ENCODE results near the gene UTP3.
"Not testable (repeated sequence)": the region's sequence is repeated elsewhere in the genome, so short reads cannot be mapped to it uniquely, and the experiment has no call there.

UTP3 gene

DNA sequence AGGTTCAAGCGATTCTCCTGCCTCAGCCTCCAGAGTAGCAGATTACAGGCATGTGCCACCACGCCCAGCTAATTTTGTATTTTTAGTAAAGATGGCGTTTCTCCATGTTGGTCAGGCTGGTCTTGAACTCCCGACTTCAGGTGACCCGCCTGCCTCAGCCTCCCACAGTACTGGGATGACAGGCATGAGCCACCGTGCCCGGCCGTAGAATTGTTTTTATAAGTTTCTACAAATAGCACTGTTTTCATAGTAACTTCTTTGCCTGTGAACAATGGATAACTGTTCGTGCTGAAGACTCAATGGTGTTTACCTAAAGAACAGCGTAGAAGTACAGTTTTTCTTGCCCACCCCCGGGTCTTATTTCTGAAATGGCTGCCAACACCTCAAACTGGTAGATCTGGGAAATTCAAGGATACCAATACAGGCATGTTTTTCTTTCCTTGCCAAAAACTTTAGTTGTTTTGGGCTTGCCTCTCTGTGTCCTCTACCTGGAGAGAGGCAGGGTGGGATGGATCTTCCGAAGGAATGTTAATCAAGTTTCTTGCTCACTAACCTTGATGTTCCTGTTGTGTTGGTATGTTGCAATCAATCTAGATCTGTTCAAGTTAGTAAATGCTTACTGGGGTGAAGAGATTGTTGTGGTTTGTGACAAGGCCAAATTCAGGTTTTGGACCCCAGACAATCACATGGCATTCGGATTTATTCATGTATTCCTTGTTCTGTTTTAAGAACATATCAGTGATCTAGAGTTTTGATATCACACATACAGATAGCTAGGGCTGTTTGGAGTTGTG lies 30.7 kb downstream of the UTP3 start:
- DNase-seq: no peak

DNA sequence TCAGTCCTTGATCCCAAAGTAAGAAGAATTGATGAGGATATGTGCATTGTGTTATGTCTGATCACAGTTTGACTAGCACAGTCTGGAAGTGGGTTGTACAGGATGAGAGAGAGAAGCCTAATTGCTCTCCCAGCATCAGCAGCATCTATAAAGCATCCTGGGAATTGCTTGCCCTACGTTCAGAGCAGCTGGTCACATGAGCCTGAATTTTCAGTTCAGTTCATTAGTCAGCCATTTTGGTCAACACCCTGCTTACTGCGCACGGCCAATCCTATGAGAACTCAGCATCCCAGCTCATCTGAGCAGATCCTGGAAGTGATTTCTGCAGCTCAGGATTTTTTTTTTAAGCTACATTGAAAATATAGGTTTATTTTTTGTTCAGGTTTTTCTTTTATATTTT lies 33.4 kb downstream of the UTP3 start, which contains the start of gene RUFY3:
Gene RUFY3 (plus strand): TSS at position 218 of the 400 bp plus-strand sequence. CDS start 610 bp downstream, outside the sequence.
- DNase-seq: peak; percentile 65

DNA sequence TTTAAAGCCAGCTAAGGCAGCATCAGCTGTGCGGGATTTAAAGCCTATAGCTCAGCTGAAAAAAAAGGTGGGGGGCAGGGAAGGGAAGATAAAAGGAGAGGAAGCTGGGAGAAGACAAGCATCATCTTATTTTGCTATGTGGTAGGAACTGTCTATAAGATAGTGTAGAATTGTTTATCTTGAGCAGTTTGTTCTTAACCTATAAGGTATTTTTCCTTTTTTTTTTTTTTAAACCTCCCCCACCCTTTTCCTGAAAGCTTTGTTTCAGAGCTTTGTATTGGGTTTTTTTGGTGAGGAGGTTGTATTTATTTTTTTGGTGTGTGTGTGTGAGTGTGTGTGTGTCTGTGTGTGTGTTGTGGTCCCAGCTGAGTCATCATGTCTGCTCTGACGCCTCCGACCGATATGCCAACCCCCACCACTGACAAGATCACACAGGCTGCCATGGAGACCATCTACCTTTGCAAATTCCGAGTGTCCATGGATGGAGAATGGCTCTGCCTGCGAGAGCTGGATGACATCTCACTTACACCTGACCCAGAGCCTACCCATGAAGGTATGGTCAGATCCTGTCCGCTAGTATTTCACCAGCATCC lies 34.0 kb downstream of the UTP3 start:
- DNase-seq: peak; percentile 13

DNA sequence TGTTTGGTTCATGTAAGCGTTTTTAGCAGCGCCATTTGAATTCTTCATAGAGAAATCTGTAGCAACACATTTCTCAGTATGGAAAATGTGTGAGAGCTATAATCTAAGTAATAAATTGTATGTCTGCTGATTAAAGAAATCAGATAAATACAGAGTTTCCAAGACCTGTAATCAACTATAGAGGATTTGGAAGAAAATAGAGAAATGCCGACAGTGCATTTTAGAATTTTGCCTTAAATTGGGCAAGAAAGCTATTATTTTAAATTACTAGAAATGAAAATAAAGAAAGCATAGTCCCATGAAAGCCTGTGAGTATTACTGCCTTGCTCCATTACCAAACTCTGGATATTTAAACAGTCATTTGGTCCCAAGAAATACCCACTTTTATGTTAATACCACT lies 36.1 kb downstream of the UTP3 start:
- DNase-seq: no peak

DNA sequence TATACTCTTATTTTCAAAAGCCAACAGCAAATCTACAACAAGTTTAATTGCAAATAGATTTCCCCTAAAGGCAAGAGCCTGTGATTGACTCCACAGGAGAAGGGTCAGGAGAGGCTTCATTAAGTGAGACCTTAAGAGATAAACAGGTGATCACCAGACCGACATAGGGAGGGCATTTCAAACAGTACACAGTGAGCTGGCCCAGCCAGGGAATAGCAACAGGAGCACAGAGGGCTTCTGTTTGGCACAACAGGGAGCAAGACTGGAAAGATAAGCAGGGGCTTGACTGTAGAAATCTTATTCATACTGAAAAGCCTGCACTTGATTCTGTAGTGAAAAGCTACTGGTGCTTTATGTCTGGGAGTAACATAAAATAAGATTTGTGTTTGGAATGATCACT lies 37.3 kb downstream of the UTP3 start:
- DNase-seq: no peak

DNA sequence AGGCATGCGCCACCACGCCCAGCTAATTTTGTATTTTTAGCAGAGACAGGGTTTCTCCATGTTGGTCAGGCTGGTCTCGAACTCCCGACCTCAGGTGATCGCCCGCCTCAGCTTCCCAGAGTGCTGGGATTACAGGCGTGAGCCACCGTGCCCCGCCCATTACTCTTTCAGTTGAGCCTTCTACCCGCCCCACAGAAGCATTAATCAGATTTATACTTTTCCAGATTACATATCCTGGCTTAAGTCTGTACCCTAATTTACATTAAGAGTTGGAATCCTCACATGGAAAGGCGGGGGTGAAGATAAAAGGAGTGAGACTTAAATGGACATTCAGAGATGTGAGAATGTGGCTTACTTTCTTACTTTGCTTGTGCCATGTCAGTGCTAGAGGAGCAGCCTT lies 38.2 kb downstream of the UTP3 start:
- not testable (repeated sequence) for DNase-seq

DNA sequence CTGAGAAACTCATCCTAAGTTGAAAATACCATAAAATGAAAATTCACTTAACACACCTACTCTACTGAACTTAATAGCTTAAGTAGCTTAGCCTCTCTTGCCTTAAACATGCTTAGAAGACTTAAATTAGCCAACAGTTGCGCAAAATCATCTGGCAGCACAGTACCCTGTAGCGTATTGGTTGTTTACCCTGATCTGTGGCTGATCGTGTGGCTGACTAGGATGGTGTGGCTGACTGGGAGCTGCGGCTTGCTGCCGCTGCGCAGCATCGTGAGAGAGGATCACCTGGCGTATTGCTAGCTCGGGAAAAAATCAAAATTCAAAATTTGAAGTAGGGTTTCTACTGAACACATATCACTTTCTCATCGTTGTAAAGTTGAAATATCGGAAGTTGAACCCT lies 39.8 kb downstream of the UTP3 start:
- DNase-seq: no peak

DNA sequence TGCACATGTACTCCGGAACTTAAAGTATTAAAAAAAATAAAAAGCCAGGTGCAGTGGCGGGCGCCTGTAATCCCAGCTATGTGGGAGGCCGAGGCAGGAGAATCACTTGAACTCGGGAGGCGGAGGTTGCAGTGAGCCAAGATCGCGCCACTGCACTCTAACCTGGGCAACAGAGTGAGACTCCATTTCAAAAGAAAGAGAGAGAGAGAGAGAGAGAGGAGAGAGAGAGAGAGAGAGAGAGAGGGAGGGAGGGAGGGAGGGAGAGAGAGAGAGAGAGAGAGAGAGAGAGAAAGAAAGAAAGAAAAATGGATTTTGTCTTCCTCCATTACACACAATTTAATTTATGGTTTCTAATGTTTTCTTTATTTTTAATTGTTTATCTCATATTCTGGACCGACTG lies 44.5 kb downstream of the UTP3 start:
- DNase-seq: not testable (repeated sequence)

DNA sequence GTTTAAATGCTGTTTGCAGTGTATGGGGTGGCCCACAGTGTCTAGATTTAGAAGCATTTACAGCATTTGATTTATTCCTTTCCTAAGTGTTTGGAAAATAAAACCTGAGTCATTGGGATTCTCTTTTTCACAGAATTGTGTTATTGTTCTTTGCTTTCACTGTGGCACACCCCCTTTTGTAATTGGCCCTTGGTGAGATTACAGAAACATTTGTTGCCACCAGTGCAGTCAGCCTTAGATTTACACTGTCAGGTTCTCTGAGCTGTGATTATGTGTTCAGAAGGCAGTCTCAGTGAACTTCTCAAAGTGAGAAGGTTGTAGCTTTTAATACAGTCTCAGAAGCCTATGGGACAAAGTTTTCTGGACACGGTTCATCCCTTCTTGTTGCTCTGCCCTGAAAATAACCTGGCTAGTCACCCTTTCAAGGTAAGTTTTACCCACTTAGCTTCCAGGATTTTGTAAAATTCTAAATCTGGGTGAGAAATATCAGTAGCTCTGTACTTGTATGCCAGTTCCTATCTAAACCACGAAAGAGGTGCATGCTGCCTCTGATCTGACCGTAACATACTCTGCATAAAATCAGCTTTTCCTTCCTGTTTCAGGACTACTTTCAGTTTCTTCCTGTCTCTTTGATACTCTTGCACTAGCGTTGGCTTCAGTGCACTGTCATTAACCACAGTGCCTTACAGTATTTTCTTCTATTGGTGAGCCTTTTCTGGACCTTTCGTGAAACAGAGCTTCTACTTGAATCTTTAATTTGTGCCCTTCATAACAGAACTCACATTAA lies 46.0 kb downstream of the UTP3 start:
- DNase-seq: peak; percentile 21

DNA sequence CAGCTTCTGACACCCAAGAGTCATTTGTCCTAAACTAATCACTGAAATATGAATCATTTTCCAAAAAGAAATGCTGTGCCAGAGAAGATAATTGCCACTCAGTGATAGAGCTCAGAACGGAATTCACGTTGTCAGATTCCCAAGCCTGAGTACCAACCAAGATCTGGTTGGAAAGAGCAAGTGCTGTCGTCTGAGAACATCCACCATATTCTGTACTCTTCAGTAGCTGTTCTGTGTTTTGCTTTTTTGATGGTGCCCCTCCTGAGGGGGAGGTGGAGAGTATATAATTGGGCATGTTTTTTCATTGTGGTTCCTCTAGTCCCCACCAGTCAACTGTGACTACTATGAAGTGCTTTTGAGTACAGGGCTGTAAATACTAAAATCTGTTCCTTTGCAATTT lies 46.6 kb downstream of the UTP3 start:
- peak; percentile 9 for DNase-seq

DNA sequence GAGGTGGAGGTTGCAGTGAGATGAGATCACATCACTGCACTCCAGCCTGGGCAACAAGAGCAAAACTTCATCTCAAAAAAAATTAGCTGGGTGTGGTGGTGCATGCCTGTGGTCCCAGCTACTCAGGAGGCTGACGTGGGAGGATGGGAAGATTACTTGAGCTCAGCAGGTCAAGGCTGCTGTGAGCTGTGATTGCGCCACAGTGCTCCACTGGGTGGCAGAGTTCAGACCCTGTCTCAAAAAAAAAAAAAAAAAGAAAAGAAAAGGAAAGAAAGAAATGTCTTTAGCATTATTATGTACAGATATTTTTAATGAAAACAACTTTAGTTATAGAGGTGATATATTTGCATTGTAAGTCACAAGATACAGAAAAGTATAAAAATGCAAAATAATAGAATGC lies 47.6 kb downstream of the UTP3 start:
- DNase-seq: not testable (repeated sequence)

DNA sequence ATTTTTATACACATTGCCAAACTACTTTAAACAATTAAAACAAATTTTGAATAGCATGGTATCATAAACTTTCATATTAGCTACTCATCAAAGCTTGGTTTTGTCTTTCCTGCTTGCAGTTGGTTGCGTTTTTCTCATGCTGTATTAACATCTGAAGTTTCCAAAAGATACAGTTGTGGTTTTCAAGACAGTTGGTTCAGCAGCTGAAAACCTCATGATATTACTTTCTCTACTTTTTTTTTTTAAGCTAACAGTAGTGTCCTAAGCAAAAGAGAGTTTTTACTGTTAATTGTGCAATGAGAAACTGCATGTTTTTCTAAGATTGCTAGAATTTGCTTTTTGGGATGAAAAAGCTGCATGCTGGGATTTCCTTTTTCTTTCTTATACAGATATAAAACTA lies 48.7 kb downstream of the UTP3 start:
- no peak for DNase-seq

DNA sequence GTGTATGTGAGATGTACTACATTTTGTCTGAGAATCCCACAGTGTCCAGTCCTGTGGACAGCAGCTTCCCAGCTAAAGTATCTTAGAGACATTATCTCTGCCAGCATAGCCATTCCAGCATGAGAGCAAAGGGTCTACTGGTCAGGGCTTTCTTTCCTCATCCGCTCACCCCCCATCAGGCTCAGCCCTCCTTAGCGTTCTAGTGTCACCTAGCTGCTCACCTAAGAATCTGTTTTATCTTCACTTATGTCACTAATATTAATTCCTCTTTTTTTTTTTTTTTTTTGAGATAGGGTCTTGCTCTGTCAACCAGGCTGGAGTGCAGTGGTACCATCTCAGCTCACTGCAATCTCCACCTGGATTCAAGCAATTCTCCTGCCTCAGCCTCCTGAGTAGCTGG lies 49.1 kb downstream of the UTP3 start:
- DNase-seq: no peak

DNA sequence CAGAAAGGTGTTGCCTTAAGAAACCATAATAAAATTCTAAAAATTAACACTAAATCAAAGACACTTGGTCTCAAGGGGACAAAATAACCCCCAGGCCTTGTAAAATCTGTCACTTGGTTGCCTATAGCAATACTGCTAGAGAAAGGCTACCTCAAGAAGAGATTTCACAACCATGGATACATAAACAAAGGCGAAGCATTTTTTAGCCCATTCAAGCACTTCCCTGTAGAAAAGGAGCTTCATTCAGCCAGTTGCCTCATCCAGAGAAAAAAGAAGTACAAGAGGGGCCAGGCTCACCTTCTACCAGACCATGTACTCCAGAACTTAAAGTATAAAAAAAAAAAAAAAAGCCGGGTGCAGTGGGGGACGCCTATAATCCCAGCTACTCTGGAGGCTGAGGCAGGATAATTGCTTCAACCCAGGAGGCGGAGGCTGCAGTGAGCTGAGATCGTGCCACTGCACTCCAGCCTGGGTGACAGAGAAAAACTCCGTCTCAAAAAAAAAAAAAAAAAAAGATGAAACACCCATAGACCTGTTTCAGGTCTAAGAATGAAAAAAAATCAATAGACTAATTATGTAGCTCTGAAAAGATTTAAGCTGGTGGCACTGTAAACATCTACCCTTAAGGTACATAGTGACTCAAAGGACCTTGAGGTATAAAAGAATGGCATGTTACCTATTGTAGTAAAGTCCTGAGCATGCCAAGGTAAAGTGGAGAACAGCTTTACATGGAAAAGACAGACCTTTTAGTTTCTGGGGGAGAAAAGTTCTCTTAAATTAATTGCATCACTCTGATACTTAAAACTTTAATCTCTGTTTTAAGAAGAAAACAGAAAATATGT lies 51.4 kb downstream of the UTP3 start:
- peak; percentile 1 for DNase-seq
